ENCODE results near the gene FAM210B. TPM values are rescaled to one million over a fixed set of nuclear protein-coding genes. Genes with fewer than 3 reads are reported as not detected.
A peak's percentile ranks its signal among the peaks of the same experiment; 100 is the strongest.

Gene FAM210B
- total and polyA plus RNA-seq, 2 of the 13 experiments (the other 11 are each of a cell fraction or from before 2014, with no cell fraction given) = 75.9 to 107 TPM

GRCh38 chr20:56386219-56386618, 27.4 kb downstream of the FAM210B start (continued):
- TF ChIP-seq, protein P1, sequence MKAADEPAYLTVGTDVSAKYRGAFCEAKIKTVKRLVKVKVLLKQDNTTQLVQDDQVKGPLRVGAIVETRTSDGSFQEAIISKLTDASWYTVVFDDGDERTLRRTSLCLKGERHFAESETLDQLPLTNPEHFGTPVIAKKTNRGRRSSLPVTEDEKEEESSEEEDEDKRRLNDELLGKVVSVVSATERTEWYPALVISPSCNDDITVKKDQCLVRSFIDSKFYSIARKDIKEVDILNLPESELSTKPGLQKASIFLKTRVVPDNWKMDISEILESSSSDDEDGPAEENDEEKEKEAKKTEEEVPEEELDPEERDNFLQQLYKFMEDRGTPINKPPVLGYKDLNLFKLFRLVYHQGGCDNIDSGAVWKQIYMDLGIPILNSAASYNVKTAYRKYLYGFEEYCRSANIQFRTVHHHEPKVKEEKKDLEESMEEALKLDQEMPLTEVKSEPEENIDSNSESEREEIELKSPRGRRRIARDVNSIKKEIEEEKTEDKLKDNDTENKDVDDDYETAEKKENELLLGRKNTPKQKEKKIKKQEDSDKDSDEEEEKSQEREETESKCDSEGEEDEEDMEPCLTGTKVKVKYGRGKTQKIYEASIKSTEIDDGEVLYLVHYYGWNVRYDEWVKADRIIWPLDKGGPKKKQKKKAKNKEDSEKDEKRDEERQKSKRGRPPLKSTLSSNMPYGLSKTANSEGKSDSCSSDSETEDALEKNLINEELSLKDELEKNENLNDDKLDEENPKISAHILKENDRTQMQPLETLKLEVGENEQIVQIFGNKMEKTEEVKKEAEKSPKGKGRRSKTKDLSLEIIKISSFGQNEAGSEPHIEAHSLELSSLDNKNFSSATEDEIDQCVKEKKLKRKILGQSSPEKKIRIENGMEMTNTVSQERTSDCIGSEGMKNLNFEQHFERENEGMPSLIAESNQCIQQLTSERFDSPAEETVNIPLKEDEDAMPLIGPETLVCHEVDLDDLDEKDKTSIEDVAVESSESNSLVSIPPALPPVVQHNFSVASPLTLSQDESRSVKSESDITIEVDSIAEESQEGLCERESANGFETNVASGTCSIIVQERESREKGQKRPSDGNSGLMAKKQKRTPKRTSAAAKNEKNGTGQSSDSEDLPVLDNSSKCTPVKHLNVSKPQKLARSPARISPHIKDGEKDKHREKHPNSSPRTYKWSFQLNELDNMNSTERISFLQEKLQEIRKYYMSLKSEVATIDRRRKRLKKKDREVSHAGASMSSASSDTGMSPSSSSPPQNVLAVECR (CRISPR knock-in tag; IDR thresholded peaks at IDR 0.05; ENCODE audit: borderline replicate concordance) = no peak
- TF ChIP-seq NFE2L2 (IDR thresholded peaks at IDR 0.05; ENCODE audit: low read length) (peak; percentile 97), ZBTB21 (CRISPR knock-in tag; IDR thresholded peaks at IDR 0.05) (no peak), ZIK1 (CRISPR knock-in tag; IDR thresholded peaks at IDR 0.05; ENCODE audit: borderline replicate concordance, low read depth) (no peak), ZBTB43 (CRISPR knock-in tag; conservative IDR thresholded peaks at IDR 0.05) (no peak)
- TF ChIP-seq, protein P2, sequence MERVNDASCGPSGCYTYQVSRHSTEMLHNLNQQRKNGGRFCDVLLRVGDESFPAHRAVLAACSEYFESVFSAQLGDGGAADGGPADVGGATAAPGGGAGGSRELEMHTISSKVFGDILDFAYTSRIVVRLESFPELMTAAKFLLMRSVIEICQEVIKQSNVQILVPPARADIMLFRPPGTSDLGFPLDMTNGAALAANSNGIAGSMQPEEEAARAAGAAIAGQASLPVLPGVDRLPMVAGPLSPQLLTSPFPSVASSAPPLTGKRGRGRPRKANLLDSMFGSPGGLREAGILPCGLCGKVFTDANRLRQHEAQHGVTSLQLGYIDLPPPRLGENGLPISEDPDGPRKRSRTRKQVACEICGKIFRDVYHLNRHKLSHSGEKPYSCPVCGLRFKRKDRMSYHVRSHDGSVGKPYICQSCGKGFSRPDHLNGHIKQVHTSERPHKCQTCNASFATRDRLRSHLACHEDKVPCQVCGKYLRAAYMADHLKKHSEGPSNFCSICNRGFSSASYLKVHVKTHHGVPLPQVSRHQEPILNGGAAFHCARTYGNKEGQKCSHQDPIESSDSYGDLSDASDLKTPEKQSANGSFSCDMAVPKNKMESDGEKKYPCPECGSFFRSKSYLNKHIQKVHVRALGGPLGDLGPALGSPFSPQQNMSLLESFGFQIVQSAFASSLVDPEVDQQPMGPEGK (CRISPR knock-in tag; IDR thresholded peaks at IDR 0.05) = no peak
